Brain pericyte (primary cell): ENCODE data around the gene ZNF804A.
"Not testable (repeated sequence)": the region's sequence is repeated elsewhere in the genome, so short reads cannot be mapped to it uniquely, and the experiment has no call there.

Source experiments
- DNase-seq: peaks from one replicate; pipeline ENCODE4 v3.0.0-alpha.2; 2012; ENCODE audit warnings: low read depth, low spot score

ZNF804A gene

DNA sequence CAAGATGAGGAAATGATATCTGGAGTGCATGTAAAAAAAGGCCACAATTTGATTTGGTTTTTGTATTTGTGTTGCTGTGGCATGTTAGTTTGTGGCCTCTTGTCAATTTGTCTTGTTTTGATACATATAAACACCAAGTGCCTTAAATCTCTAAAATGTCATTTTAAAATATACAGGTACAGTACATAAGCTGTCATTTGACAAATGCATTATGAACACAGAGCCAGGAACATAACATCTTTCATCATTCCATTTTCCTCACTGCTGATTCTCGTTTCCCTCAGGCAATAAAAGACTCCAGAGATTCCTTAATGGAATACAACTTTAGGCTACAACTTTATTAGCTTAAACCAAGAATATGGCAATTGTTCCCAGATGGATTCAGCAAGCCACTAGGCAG, 217.5 kb downstream of the ZNF804A start:
- no peak for DNase-seq

DNA sequence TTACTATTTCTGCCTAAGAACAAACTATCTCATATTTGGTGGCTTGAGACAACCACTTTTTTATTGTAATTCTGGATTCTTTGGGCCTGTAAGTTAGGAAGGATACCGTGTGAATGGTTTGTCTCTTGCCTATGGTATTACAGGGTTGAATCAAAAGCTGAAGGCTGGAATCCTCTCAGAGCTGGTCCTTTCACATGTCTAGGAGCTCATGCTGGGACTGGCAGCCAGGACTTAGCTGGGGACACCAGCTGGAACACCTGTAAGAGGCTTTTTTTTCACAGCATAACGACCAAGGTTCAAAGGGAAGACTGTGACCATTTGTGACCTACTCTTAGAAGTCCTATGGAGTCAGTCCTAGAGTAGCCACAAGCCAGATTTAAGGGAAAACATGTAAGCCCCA, 226.3 kb downstream of the ZNF804A start:
- DNase-seq = no peak

DNA sequence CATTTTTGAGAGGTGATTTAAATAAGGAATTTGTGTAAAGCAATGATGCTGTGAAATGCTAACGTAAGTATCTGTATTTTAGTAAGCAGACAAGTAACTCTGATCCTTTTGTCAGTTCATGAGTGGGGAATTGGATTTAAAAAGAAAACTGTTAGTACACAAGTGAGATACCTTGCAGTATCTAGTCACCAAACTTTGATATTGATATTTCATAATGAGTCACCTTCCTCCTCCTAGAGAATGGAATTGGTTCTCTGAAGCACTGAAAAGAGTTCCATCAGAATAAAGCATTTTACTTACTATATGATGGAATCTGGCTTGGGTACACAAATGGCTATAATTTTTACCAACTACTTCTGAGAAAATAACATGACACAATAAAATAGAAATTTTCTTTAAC, 232.2 kb downstream of the ZNF804A start:
- DNase-seq = no peak

DNA sequence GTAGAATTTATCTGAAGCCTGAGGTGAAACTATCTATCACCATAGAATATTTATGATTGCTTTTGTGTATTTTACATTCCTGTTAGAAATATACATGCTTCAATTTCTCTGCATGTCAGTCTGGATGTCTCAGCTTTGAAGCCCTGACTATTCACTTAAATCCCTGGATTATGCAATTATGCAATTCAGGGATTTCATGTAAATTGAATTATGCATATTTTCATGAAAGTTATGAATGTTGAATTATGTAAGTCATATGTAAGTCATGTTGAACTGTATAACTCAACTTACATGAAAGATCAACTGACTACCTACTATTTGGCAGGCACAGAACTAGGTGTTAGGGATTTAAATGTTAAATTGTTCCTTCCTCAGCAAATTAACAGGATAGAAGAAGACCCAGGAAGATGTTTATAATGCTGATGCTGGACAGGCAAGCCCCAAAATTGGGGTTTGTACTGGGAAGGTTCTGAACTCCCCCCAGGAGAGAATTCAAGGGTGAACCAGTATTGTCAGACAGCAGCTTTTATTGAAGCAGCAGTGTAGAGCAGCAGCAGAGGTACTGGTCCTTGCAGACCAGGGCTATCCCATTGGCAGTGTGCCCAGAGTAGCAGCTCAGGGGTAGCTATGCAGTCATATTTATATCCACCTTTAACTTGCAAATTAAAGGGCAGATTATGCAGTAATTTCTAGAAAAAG, 236.5 kb downstream of the ZNF804A start:
- no peak for DNase-seq

DNA sequence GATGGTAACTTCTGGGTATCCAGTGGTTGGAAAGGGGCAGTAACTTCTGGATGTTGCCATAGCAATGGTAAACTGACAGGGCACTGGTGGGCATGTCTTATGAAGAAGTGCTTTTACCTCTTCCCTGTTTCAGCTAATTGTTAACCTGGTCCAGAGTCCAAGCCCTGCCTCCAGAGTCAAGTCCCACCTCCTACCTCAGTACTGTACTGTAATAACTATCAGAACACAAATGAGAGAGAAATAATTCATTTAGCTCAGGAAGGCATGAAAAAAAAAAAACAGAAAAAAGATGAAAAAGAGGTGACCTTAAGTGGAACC, 237.0 kb downstream of the ZNF804A start:
- DNase-seq = no peak

DNA sequence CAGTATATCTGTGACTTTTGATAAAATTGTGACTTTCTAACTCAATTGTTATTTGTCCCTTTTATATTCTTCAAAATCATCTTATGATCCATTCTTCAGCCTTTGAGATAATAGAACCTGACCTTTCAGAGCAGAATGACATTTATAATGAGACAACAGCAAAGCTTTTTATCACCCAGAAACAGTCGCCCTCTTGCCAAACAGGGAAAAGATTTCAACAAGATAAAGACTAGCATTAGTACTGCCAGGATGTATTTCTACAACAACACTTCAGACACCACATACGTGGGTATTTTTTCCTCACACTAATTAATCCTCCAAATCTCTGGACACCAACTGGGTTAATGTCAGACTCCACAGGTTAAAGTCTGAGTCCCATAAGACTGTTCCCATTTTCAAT, 249.0 kb downstream of the ZNF804A start:
- no peak for DNase-seq

DNA sequence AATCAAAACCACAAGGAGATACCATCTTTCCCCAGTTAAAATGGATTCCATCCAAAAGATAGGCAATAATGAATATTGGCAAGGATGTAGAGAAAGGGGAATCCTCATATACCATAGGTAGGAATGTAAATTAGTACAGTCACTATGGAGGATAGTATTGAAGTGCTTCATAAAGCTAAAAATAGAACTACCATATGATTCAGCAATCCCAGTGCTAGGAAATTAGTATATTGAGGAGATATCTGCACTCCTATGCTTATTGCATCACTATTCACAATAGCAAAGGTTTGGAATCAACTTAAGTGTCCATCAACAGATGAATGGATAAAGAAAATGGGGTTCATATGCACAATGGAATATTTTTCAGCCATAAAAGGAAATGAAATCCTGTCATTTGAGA, 251.2 kb downstream of the ZNF804A start:
- DNase-seq = no peak

DNA sequence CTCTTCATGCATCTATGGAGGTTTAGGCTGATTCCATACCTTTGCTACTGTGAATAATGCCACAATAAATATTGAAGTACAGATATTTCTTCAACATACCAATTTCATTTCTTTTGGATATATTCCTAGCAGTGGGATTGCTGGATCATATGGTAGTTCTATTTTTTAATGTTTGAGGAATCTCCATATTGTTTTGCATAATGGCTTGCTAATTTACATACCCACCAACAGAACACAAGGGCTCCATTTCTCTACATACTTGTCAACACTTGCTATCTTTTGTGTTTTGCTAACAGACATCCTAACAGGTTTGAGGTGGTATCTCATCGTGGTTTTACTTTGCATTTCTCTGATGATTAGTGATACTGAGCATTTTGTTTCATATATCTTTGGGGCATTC, 253.2 kb downstream of the ZNF804A start:
- no peak for DNase-seq

DNA sequence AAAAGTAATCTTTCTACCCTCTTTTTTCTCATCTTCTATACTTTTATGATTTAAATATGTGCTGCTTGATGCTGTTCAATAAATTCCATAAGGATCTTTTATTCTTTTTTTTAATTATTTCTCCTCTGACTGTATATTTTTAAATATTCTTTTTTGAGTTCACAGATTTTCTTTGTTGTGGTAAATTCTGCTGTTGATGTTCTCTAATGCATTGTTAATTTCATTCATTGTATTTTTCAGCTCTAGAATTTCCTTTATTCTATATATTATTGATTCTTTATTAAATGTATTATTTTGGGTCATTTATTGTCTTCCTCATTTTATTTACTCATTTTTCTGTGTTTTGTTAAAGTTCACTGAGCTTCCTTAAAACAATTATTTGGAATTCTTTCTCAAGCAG, 260.9 kb downstream of the ZNF804A start:
- DNase-seq = no peak

DNA sequence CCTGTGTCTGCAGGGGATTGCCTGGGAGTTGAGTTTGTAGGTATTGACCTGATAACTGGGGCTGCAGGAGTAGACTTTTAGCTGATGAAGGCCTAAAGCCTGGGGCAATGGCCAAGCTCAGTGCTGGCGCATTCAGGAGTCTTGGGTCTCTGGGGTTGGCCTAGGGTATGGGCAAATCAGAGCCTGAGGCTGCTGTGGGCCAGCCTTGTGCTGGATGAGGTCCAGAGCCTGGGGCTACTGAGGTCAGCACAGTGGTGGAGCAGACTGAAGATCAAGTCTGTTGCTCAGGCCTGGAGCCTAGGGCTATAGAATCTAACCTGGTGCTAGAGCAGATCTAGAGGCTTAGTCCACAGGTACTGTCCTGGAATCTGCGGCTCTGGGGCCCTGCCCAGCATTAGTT, 262.4 kb downstream of the ZNF804A start:
- no peak for DNase-seq

DNA sequence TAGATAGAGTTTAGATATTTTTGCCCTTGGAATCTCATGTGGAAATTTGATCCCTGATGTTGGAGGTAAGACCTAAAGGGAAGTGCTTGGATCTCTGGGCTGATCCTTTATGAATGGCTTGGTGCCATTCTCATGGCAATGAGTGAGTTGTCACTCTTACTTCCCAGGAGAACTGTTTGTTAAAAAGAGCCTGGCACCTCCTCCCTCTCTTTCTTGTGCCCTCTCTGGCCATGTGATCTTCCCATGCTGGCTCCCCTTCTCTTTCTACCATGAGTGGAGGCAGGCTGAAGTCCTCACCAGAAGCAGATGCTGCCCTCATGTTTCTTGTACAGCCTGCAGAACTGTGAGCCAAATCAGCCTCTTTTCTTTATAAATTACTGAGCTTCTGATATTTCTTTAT, 276.9 kb downstream of the ZNF804A start:
- DNase-seq = no peak

DNA sequence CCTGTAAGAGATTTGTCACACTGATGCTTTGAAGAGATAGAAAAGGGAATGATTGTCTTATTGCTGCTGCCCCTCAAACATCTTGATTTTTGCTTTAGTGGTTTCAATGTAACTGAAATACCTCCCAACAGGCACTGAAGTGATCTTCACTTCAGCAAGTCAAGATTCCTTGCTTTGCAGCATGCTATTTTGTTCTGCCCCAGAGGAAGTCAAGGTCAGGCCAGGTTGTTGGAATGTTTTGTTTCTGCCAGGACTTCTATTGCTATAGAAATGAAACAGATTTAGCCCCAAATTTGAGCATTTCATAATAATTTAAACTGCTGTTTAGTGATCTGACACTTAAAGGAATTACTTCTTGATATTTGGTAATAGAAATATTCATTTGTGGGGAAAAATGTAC, 277.6 kb downstream of the ZNF804A start:
- no peak for DNase-seq

DNA sequence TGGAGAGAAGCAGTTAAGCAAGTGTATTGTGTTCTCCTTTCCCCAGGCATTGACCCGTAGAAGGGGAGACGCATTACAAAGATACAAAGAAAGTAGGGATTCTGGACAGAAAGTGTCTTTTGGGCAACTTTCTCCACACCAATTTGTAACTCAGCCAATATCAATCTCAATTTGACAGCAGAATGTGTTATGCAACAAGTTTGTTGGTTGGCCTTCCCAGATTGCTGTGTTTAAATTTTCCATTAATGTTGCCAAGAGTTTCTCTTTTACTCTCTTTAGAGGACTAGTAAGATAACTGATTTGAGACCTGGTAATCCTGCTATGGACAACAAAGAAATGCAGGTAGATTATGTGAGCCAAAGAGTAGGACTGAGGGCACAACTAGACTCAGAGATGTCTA, 279.6 kb downstream of the ZNF804A start:
- no peak for DNase-seq

DNA sequence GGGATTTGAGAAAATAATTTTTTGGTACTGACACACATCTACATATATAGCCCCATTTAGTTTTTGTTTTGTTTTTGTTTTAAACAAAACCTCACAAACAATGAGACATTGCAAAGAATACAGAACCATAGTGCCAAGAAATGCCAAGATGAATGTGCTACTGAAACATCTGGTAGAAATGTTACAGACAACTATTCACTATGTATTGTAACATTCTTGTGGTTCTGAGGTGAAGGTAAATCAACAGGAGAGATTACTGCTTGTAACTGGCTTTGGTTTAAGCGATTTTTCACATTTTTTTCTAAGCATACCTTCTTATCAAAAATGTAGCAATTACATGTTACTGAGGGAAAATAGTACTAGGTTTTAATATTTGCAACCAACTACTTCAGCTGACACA, 281.3 kb downstream of the ZNF804A start:
- DNase-seq = no peak

DNA sequence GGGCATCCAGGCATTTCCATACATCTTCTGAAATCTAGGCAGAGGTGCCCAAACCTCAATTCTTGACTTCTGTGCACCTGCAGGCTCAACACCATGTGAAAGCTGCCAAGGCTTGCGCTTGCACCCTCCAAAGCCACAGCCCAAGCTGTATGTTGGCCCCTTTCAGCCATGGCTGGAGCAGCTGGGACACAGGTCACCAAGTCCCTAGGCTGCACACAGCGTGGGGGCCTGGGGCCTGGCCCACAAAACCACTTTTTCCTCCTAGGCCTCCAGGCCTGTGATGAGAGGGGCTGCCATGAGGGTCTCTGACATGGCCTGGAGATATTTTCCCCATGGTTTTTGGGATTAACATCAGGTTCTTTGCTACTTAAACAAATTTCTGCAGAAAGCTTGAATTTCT, 288.3 kb downstream of the ZNF804A start:
- not testable (repeated sequence) for DNase-seq

DNA sequence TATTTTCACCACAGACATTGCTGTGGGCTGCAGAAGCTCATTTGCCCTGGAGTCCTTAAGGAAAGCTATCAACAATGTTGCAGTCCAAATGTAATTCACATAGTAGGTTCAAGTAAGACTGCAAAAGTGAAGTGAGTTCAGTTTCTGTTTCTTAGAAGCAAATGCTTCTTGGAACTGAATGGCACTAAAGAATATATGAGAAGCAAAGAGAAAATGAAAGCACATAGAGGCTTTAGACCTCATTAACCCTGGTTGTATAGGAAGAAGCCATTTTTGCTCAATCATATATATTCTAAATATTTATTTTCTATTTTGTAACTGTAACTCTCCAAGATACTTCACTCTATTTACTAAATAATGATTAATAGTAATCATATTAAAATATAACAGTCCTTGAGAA, 292.0 kb downstream of the ZNF804A start:
- DNase-seq = no peak

DNA sequence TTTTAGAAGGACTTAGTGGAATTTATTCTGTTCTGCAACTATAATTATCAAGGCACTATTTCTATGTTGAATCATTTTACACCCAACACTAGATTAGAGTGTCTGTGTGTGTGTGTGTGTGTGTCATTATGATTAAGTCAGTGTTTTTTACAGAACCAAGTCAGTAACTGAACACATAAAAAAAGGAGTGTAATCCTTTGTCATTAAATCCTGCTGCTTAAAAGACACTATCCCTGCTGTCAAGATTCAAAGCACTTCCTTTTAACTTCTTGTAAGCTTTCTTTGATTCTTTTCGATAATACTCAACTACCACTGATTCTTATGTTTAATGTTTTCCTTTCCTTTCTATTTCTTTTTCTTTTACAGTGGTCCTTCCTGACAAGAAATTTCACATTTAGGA, 306.7 kb downstream of the ZNF804A start:
- no peak for DNase-seq

DNA sequence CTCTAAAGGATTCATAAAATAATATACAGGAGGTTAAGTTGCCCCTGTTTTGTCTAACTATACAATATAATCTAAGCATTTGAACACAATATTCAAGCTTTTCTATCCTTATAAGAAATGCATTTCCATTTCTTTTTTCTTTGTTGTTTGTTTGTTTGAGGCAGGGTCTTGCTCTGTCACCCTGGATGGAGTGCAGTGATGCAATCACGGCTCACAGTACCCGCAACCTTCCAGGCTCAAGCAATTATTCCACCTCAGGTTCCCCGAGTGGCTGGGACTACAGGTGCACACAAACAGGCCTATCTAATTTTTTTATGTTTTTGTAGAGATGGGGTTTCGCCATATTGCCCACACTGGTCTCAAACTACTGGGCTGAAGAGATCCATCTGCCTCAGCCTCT, 307.8 kb downstream of the ZNF804A start:
- no peak for DNase-seq

DNA sequence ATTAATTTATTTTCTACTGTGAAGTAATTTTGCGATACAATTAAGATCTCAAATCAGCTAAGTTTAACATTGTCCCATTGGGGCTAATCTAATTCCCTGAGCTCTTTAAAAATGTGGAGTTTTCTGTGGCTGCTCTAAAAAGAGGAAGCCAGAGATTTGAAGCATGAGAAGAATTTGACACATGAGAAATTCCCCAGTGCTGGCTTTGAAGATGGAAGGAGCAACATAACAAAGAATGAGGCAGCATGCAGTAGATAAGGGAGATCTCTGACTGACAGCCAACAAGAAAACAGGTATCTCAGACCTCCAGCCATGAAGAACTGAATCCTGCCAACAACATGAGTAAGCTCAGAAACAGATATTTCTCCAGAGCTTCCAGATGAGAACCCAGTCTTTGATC, 308.4 kb downstream of the ZNF804A start:
- no peak for DNase-seq

DNA sequence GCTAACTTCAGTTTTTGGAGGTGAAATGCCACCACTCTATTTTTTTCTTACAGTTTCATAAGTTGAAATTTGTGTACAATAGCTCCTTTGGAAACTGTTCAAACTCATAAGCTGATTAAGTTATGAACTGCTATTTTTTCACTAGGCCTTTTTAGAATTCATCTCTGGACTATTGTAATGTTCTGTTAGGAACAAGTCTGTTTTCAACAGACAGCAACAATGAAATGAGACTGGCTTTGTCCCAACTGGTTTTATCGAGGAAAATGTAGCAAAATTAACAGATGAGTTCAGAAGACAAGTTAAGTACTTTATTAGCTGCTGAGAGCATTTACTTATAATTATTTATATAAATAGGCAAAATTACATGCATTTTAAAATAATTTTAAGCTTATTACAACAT, 310.6 kb downstream of the ZNF804A start:
- DNase-seq = no peak

DNA sequence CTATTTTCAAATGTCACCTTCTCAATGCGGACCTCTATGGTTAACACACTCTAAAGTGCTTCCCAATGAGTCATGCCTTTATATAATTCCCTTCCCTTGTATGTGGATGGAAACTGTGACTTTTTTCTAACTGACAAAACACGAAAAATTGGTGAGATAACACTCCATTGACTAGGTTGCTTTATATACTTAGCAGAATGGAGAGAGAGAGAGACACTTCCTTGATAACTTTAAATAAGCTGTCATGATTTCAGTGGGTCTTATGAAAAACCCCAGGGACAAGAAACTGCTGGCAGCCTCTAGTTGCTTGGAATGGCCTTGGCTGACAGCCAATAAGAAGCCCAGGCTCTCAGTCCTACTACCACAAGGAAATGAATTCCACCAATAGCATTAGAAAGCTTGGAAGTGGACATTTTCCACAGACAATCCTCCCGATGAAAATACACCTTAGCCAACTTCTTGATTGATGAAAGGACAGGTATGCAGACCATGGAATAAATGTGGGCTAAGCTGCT, 322.2 kb downstream of the ZNF804A start:
- no peak for DNase-seq

DNA sequence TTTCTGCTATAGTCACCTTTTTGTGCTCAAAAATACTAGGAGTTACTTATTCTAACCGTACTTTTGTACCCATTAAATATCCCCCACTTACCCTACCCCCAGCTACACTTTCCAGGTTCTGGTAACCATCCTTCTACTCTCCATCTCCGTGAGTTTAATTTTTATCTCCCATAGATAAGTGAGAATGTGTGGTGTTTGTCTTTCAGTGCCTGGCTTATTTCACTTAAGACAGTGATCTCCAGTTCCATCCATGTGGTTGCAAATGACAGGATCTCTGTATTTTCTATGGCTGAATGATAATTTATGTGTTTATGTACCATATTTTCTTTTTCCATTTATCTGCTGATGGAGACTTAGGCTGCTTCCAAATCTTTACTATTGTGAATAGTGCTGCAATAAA, 323.3 kb downstream of the ZNF804A start:
- DNase-seq = no peak

DNA sequence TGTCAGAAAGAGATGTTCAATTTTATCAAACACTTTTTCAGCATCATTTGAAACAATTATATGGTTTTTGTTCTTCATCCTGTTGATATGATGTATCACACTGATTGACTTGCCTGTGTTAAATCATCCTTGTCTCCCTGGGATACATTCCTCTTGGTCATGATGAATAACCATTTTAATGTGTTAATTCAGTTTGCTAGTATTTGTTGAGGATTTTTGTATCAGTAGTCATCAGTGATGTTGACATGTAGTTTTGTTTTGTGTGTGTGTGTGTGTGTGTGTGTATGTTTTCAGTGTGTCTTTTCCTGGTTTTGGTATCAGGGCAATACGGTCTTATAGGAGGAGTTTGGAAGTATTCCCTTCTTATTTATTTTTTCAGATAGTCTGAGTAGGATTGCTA, 325.4 kb downstream of the ZNF804A start:
- DNase-seq = no peak

DNA sequence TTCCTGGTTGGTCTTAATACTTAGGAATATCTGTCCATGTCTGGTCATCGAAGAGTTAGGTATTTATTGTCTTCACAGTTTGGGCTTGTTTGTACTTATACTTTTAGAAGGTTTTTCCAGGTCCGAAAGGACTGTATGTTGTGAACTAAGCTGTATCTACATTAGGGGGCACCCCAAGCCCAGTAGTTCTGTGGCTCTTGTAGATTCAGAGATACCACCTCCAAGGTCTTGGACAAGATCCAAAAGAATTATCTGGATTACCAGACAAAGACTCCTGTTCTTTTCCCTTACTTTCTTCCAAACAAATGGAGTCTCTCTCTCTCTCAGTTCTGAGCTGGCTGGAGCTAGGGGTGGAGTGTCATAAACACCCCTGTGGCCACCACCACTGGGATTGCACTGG, 328.7 kb downstream of the ZNF804A start:
- no peak for DNase-seq
